A172 (cell line): ENCODE data around the gene ZC3HAV1. TPM values are rescaled to one million over a fixed set of nuclear protein-coding genes. Genes with fewer than 3 reads are reported as not detected.
"Not testable (repeated sequence)": the region's sequence is repeated elsewhere in the genome, so short reads cannot be mapped to it uniquely, and the experiment has no call there.

Experiments used
- DNase-seq: peaks from one replicate; pipeline ENCODE4 v3.0.0-alpha.2; 2015; ENCODE audit warnings: low spot score
- total RNA-seq: library from RNA; depleted of rRNA; stranded (reverse); fragments of >200 nt; shearing (Covaris generic); gene quantifications from 2 replicates; pipeline ENCODE4 v1.2.3, GENCODE V29; 2014

The ZC3HAV1 gene
- total RNA-seq, 1 experiment from 2014 or later, result 25.4 TPM

- DNase-seq, result no peak
Observed at GRCh38 chr7:139112741-139113250, 3.3 kb upstream of the ZC3HAV1 start.

- no peak for DNase-seq
Observed at GRCh38 chr7:139112316-139112715, 2.8 kb upstream of the ZC3HAV1 start.

- no peak for DNase-seq
Observed at GRCh38 chr7:139111811-139112301, 2.3 kb upstream of the ZC3HAV1 start.

GRCh38 chr7:139111147-139111546 lies 1.6 kb upstream of the ZC3HAV1 start:
- DNase-seq, result no peak

- no peak for DNase-seq
Observed at GRCh38 chr7:139109983-139110411, 477 bp upstream of the ZC3HAV1 start.

GRCh38 chr7:139108266-139109187 lies 993 bp downstream of the ZC3HAV1 start:
- no peak for DNase-seq

- no peak for DNase-seq
Observed at GRCh38 chr7:139106959-139107358, 2.6 kb downstream of the ZC3HAV1 start.

- DNase-seq, result not testable (repeated sequence)
Observed at GRCh38 chr7:139106227-139106626, 3.3 kb downstream of the ZC3HAV1 start.

GRCh38 chr7:139105484-139105883 lies 4.0 kb downstream of the ZC3HAV1 start:
- no peak for DNase-seq

- no peak for DNase-seq
Observed at GRCh38 chr7:139104091-139104450, 5.4 kb downstream of the ZC3HAV1 start.

- no peak for DNase-seq
Observed at GRCh38 chr7:139103057-139103815, 6.3 kb downstream of the ZC3HAV1 start.

- DNase-seq, result not testable (repeated sequence)
Observed at GRCh38 chr7:139101637-139102158, 7.8 kb downstream of the ZC3HAV1 start.

GRCh38 chr7:139099172-139099947 lies 10.2 kb downstream of the ZC3HAV1 start:
- DNase-seq, result no peak

- no peak for DNase-seq
Observed at GRCh38 chr7:139095194-139095659, 14.3 kb downstream of the ZC3HAV1 start.

- DNase-seq, result no peak
Observed at GRCh38 chr7:139094596-139094995, 14.9 kb downstream of the ZC3HAV1 start.

- no peak for DNase-seq
Observed at GRCh38 chr7:139094030-139094429, 15.5 kb downstream of the ZC3HAV1 start.

- not testable (repeated sequence) for DNase-seq
Observed at GRCh38 chr7:139093512-139093911, 16.0 kb downstream of the ZC3HAV1 start.

GRCh38 chr7:139092090-139092796 lies 17.3 kb downstream of the ZC3HAV1 start:
- no peak for DNase-seq

- DNase-seq, result no peak
Observed at GRCh38 chr7:139091677-139091996, 17.9 kb downstream of the ZC3HAV1 start.

- no peak for DNase-seq
Observed at GRCh38 chr7:139089118-139089517, 20.4 kb downstream of the ZC3HAV1 start.

GRCh38 chr7:139088268-139088667 lies 21.3 kb downstream of the ZC3HAV1 start:
- no peak for DNase-seq
